ENCODE measurements around the gene MAN2A2.
"Not testable (repeated sequence)": the region's sequence is repeated elsewhere in the genome, so short reads cannot be mapped to it uniquely, and the experiment has no call there.

MAN2A2 gene

DNA sequence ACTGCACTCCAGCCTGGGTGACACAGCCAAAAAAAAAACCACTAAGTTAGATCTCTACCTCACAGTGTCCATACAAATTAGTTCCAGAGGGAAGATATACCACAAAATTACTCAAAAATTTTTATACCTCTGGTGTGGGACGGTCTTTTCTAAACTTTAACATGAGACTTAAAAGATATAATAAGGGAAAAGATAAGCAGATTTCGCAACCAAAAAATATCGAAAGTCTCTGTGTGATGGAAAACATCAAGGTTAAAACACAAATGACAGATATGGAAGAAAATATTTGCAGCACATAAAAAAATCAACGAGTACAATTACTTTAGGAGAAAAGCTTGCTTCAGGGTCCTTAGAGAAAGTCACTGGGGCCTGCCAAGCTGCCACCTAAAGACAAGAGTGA is 18.8 kb downstream of the MAN2A2 start:
- no peak for DNase-seq (ENCODE audit: low spot score)

DNA sequence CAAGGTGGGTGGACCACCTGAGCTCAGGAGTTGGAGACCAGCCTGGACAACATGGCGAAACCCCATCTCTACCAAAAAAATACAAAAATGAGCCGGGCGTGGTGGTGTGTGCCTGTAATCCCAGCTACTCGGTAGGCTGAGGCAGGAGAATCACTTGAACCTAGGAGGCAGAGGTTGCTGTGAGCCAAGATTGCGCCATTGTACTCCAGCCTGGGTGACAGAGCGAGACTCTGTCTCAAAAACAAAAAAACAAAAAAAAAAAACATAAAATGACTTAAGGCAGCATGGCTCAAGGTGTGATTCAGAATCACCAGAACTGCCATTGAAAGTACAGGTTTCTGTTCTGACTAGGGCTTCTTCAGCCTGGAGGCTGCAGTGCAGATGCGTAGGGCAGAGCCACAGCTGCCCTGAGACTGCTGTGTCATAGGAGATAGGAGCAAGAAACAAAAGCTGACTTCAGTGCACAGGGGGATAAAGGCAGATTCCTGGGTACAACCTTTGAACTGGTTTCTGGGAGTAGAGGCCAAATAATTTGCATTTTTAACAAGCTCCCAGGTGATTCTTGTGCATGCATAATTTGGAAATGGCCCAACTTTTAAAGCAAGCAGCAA is 19.7 kb downstream of the MAN2A2 start:
- DNase-seq (ENCODE audit: low spot score), result not testable (repeated sequence)

DNA sequence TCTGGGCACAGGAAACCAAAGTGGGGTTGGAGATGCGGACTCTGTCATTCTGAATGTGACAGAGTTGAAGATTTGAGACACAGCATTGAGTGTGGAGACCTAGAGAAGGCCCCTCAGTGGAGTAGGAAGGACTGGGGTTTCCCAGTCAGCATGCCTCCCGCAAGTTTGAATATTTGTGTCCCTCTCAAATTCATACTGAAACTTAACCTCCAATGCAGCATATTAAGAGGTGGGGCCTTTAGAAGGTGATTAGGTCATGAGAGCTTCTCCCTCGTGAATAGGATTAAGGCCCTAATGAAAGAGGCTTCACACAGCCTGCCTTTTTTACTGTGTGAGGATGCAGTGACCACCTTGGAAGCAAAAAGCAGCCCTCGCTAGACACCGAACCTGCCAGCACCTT is 21.3 kb downstream of the MAN2A2 start:
- no peak for DNase-seq (ENCODE audit: low spot score)

- DNase-seq (ENCODE audit: low spot score), result not testable (repeated sequence)
Measured at GRCh38 chr15:90926766-90927165, 23.7 kb downstream of the MAN2A2 start.

- not testable (repeated sequence) for DNase-seq (ENCODE audit: low spot score)
Measured at GRCh38 chr15:90928106-90928505, 25.0 kb downstream of the MAN2A2 start.

GRCh38 chr15:90929246-90930019 is 26.3 kb downstream of the MAN2A2 start:
- DNase-seq (ENCODE audit: low spot score), result no peak

GRCh38 chr15:90930861-90931574 is 27.9 kb downstream of the MAN2A2 start:
- no peak for DNase-seq (ENCODE audit: low spot score)

DNA sequence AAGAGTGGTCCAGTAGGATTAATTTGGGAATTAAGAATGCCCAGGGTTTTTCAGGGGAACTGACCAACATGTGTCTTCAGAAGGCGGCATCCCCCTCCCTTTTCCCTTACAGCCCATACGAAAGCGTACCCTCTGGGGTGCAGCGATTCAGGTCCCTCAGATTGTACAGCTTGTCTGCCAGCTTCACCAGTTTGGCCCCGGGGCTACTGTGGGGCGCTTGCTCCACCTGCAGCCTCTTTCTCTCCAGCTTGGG is 28.4 kb downstream of the MAN2A2 start:
- DNase-seq (ENCODE audit: low spot score), result no peak

- DNase-seq (ENCODE audit: low spot score), result peak; percentile 95
Measured at GRCh38 chr15:90931828-90932659, 28.9 kb downstream of the MAN2A2 start, which contains the start of gene HDDC3. TSS of gene HDDC3 (minus strand) at chr15:90932549. CDS start at chr15:90932540, 9 bp downstream.

DNA sequence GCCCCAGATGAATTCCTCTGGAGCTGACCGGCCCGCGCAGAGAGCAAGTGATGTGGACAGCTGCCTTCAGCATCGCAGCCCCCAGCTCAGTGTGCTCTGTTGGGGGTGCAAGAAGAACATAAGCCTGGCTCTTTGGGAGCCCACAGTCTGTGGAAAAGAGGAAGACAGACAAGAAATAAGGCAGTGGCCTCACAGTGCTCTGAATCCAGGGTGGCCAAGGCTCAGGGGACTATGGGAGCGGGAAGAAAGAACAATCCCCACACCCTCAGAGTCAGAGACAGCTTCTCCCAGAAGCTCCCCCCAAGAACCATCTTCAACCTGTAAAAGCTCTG is 29.5 kb downstream of the MAN2A2 start:
- no peak for DNase-seq (ENCODE audit: low spot score)

DNA sequence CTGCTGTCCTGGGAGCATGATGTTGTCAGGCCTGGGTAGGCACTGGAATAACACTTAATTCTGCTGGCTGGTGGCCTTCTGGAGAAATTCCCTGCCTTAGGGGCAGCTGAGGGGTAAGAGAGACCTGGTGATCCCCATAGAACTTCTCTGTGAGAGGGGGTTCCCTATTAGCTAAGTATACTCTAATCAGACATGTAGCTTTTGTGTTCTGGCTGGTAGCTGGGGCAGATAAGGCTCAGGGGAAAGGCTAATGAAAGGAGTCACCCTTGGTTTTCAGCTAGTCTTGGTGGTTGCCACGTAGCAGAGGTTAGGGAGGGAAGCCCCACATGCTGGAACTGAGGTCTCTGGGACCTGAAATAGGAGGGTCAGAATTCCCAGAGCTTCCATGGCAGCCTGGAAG is 30.2 kb downstream of the MAN2A2 start:
- DNase-seq (ENCODE audit: low spot score), result no peak

GRCh38 chr15:90934256-90934948 is 31.3 kb downstream of the MAN2A2 start:
- peak; percentile 95 for DNase-seq (ENCODE audit: low spot score)

DNA sequence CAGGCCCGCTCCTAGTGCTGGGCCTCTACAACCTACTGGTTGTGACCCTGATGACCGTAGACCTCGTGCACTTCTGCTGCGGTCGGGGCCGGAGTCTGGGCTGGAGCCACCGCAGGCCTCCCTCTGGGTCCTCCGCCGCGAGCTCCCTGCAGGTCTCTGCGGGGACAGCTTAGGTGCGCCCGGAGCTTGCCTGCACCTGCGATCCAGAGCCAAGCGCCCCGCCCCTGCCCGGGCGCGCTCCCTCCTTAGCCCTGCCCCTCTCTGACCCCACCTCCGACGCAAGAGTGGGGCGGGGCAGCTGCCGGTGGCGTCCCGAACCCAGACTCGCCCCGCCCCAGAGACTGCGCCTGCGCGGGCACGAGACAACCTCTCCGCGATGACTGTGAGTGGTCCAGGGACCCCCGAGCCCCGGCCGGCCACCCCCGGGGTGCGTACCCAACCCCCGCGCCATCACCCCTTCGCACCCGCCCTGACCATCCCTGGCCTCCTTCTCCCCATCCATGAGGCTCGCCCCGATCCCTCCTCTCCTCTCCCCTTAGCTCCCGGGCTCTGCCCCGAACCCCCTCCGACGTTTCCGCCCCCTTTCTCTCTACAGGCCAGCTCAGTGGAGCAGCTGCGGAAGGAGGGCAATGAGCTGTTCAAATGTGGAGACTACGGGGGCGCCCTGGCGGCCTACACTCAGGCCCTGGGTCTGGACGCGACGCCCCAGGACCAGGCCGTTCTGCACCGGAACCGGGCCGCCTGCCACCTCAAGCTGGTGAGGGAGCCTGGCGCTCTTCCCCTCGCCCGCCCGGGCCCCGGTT is 32.0 kb downstream of the MAN2A2 start, which contains the start of gene UNC45A:
Gene UNC45A (plus strand): TSS at position 337 of the 803 bp plus-strand sequence. CDS start 40 bp downstream, at position 377.
- DNase-seq (ENCODE audit: low spot score), result peak; percentile 98

DNA sequence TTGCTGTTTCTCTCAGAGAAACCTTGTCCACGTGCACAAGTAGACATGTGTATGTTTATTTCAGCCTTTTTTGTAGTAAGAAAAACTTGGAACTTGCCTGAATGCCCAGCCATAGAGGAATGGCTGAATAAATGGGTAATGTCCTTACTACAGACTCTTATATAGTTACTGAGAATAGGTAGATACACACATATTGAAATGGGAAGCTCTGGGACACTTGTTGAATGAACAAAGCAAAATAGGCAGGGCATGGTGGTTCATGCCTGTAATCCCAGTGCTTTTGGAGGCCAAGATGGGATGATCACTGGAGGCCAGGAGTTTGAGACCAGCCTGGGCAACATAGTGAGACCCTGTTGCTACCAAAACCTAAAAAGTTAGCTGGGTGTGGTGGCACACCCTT is 33.7 kb downstream of the MAN2A2 start:
- DNase-seq (ENCODE audit: low spot score), result no peak

DNA sequence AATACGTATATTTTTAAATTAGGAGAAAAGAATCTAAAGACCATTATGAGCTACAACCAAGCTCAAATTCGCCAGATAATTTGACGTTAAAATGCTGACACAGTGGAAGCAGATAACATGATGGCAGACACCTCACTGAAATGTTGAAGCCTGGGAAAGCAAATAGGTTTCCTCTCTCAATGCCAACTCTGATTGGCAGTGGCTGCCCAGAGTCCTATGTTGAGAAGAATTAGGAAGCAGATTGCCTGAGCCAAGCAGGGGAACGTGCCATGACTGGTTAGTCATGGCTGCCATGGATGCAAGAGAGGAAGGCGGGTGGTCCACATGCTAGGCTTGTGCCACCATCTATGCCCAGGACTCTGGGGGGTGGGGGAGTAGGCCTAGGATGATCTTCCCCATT is 35.2 kb downstream of the MAN2A2 start:
- no peak for DNase-seq (ENCODE audit: low spot score)

DNA sequence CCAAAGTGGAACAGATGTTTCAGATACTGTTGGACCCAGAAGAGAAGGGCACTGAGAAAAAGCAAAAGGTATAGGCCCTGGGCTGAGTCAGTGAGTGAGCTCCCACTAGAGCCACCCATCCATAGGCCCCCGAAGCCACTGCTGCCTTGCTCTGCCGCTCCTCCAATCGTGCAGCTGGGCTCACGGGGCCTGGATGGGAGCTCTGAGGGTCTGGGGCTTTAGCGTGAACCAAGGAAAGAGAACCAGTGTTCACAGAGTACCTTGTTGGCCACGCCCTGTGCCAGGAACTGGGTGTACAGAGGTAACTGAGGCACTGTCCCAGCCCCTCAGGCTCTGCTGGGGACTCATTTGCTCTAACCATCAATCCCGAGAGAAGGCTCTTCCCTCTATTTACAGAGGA is 36.7 kb downstream of the MAN2A2 start:
- no peak for DNase-seq (ENCODE audit: low spot score)

GRCh38 chr15:90941038-90941437 is 37.9 kb downstream of the MAN2A2 start:
- DNase-seq (ENCODE audit: low spot score), result no peak

GRCh38 chr15:90942354-90943120 is 39.4 kb downstream of the MAN2A2 start:
- DNase-seq (ENCODE audit: low spot score), result no peak

DNA sequence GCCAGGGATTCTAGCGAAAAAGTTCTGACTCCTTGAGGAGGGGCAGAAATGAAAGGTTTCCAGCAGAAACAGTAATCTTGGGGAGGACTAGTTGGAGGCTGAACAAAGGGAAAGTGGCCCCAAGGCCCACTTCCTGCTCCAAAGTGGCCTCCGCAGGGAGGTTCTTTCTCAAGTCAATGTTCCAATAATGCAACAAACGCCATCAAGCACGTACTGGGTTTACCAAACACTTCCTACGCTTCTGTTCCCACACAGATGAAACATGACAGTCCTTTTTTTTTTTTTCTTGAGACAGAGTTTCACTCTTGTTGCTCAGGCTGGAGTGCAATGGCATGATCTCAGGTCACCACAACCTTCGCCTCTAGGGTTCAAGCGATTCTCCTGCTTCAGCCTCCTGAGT is 42.0 kb downstream of the MAN2A2 start:
- DNase-seq (ENCODE audit: low spot score), result no peak

DNA sequence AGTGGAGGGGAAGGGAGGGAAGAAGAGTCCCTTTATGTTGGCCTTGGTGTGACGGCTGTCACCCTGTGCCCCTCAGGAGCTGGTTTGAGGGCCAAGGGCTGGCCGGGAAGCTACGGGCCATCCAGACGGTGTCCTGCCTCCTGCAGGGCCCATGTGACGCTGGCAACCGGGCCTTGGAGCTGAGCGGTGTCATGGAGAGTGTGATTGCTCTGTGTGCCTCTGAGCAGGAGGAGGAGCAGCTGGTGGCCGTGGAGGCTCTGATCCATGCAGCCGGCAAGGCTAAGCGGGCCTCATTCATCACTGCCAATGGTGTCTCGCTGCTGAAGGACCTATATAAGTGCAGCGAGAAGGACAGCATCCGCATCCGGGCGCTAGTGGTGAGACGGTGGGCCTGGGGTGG is 43.4 kb downstream of the MAN2A2 start:
- no peak for DNase-seq (ENCODE audit: low spot score)
